ENCODE results near the gene PNPLA5. TPM values are rescaled to one million over a fixed set of nuclear protein-coding genes. Genes with fewer than 3 reads are reported as not detected.

Gene PNPLA5
- total RNA-seq, 1 experiment from 2014 or later = not detected

DNA sequence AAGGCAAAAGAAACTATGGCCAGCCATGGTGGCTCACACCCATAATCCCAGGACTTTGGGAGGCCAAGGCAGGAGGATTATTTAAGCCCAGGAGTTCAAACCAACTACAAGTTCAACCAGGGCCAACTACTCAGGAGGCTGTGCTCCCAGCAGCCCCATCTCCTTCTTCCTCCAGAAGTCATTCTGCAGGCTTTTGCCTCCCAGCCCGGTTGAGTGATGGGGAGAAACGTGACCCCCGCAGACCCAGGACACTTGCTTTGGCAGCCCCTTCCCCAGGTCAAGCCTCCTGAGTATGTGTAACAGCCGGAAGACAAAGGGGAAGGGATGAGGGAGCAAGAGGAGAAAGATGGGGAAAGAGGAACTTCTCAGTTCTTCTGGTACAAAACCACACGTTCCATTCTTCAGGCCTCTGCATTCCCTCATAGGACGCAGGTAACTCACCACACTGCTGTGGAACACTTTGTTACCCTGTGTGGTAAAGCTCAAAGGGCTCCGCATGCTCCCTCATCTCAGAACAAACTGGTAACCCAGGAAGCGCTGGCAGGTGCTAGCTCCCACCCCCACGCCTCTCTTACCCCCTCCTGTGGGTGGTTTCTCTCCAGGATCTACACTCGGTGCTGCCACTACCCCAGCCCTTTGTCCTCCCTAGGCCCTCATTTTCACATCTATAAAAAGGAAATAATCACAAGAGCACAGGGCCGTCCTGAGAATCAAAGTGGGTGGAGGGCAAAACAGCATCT lies 33.5 kb downstream of the PNPLA5 start:
- POLR2A ChIA-PET (ENCODE audit: unreplicated experiment) = no interaction called here
- Histone ChIP-seq H3K4me3 (no peak overlapping the region), H3K9me3 (ENCODE audit: insufficient read depth, low read depth) (no peaks in the 10 kb centered on the region), H3K9me2 (ENCODE audit: insufficient read depth) (no peaks in the 10 kb centered on the region), H3F3A (ENCODE audit: insufficient read depth, low read depth) (no peaks in the 10 kb centered on the region), H3K27me3 (ENCODE audit: insufficient read depth, low read depth) (peaks cover 57% of the 10 kb centered on the region), H3K79me2 (ENCODE audit: low read depth) (no peaks in the 10 kb centered on the region), H3K27ac (no peak overlapping the region), H3K4me1 (replicated peaks; ENCODE audit: insufficient read depth) (no peaks in the 10 kb centered on the region; the same call in 1 of the 2 replicates), H3K4me2 (no peak overlapping the region), H3K36me3 (ENCODE audit: low read depth) (no peaks in the 10 kb centered on the region), H4K20me1 (ENCODE audit: insufficient read depth) (no peaks in the 10 kb centered on the region), H2AFZ (no peak overlapping the region)
- intact Hi-C loops (cut with micrococcal nuclease; ENCODE audit: unreplicated experiment) = no loop called here
- DNase-seq = no peak
- no TSS peak for BruUV-seq (replicated peaks)
- TF ChIP-seq CTCF (conservative IDR thresholded peaks at IDR 0.05) = no peak
- CTCF ChIA-PET = no interaction called here

DNA sequence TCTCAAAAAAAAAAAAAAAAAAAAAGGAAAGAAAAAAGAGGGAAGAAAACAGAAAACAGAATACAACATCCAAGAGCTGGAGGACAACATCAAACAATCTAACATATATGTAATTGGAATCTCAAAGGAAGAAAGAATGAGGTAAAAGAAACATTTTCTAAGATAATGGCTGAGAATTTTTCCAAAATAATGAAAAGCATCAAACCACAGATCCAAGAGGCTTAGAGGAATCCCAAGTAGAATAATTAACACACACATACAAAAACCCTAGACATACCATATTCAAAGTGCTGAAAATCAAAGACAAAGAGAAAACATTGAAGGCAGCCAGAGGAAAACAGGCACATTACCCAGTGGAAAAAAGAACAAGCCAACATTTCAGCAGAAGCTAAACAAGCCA lies 34.4 kb downstream of the PNPLA5 start:
- Histone ChIP-seq H3K9me2 (ENCODE audit: insufficient read depth) (no peaks in the 10 kb centered on the region), H3F3A (ENCODE audit: insufficient read depth, low read depth) (no peaks in the 10 kb centered on the region), H3K4me3 (no peak overlapping the region), H3K9me3 (ENCODE audit: insufficient read depth, low read depth) (no peaks in the 10 kb centered on the region), H3K4me1 (replicated peaks; ENCODE audit: insufficient read depth) (no peaks in the 10 kb centered on the region), H3K36me3 (ENCODE audit: low read depth) (no peaks in the 10 kb centered on the region), H3K27me3 (ENCODE audit: insufficient read depth, low read depth) (peaks cover 56% of the 10 kb centered on the region), H4K20me1 (ENCODE audit: insufficient read depth) (no peaks in the 10 kb centered on the region), H3K79me2 (ENCODE audit: low read depth) (no peaks in the 10 kb centered on the region), H3K27ac (no peak overlapping the region), H3K4me2 (no peak overlapping the region), H2AFZ (no peak overlapping the region)
- DNase-seq = no peak
- POLR2A ChIA-PET (ENCODE audit: unreplicated experiment) = no interaction called here
- TF ChIP-seq EZH2 (IDR thresholded peaks at IDR 0.05; ENCODE audit: low read depth) (no peak), CTCF (conservative IDR thresholded peaks at IDR 0.05) (no peak)
- BruUV-seq (replicated peaks) = no TSS peak
- intact Hi-C loops (cut with micrococcal nuclease; ENCODE audit: unreplicated experiment) = no loop called here
- CTCF ChIA-PET = no interaction called here

- CTCF ChIA-PET = no interaction called here
- Histone ChIP-seq H4K20me1 (ENCODE audit: insufficient read depth) (no peaks in the 10 kb centered on the region), H3K9me2 (ENCODE audit: insufficient read depth) (no peaks in the 10 kb centered on the region), H3K4me1 (replicated peaks; ENCODE audit: insufficient read depth) (no peaks in the 10 kb centered on the region), H3K27me3 (ENCODE audit: insufficient read depth, low read depth) (peaks cover 63% of the 10 kb centered on the region), H3K4me3 (no peak overlapping the region), H3K27ac (no peak overlapping the region), H3K4me2 (no peak overlapping the region), H2AFZ (no peak overlapping the region), H3K79me2 (ENCODE audit: low read depth) (no peaks in the 10 kb centered on the region), H3F3A (ENCODE audit: insufficient read depth, low read depth) (no peaks in the 10 kb centered on the region), H3K9me3 (ENCODE audit: insufficient read depth, low read depth) (no peaks in the 10 kb centered on the region), H3K36me3 (ENCODE audit: low read depth) (no peaks in the 10 kb centered on the region)
- no peak for DNase-seq
- no TSS peak for BruUV-seq (replicated peaks)
- intact Hi-C loops (cut with micrococcal nuclease; ENCODE audit: unreplicated experiment) = no loop called here
- TF ChIP-seq CTCF (conservative IDR thresholded peaks at IDR 0.05) = no peak
- TF ChIP-seq EZH2 (IDR thresholded peaks at IDR 0.05; ENCODE audit: low read depth) = no peak
- POLR2A ChIA-PET (ENCODE audit: unreplicated experiment) = no interaction called here
These were observed 36.4 kb downstream of the PNPLA5 start for GRCh38 chr22:43855431-43855830.
